NCI-H1105 (cell line): Measurements from ENCODE around the gene DOP1A.

Experiments
- DNase-seq: peaks from one replicate; lab custom pipeline; 2025; lab: John Stamatoyannopoulos, UW

DOP1A gene

GRCh38 chr6:83067448-83068439 is at the start of gene DOP1A:
DOP1A (plus strand) TSS chr6:83067671; CDS start chr6:83096978, 29,307 bp downstream.
- peak; percentile 96 for DNase-seq

- no peak for DNase-seq
Observed at GRCh38 chr6:83019741-83020140, 47.7 kb upstream of the DOP1A start.

GRCh38 chr6:83031689-83032088 is 35.8 kb upstream of the DOP1A start:
- DNase-seq: no peak

GRCh38 chr6:83038246-83038645 is 29.2 kb upstream of the DOP1A start:
- DNase-seq: no peak

GRCh38 chr6:83042467-83043053 is 24.9 kb upstream of the DOP1A start:
- DNase-seq: no peak

- no peak for DNase-seq
Observed at GRCh38 chr6:83044091-83044768, 23.2 kb upstream of the DOP1A start.

GRCh38 chr6:83047065-83047754 is 20.3 kb upstream of the DOP1A start:
- DNase-seq: no peak

- DNase-seq: peak; percentile 45
Observed at GRCh38 chr6:83051377-83052172, 15.9 kb upstream of the DOP1A start.

- no peak for DNase-seq
Observed at GRCh38 chr6:83053678-83054077, 13.8 kb upstream of the DOP1A start.

- no peak for DNase-seq
Observed at GRCh38 chr6:83055366-83055964, 12.0 kb upstream of the DOP1A start.

GRCh38 chr6:83057705-83058321 is 9.7 kb upstream of the DOP1A start:
- peak; percentile 58 for DNase-seq

GRCh38 chr6:83061190-83061589 is 6.3 kb upstream of the DOP1A start:
- DNase-seq: no peak

- DNase-seq: no peak
Observed at GRCh38 chr6:83062225-83062624, 5.2 kb upstream of the DOP1A start.

- peak; percentile 77 for DNase-seq
Observed at GRCh38 chr6:83065511-83066192, 1.8 kb upstream of the DOP1A start, which contains the start of gene UBE3D. UBE3D (minus strand) TSS chr6:83065841; CDS start chr6:83065718, 123 bp downstream.

- no peak for DNase-seq
Observed at GRCh38 chr6:83068616-83069015, 1.1 kb downstream of the DOP1A start.

- DNase-seq: no peak
Observed at GRCh38 chr6:83069633-83070032, 2.2 kb downstream of the DOP1A start.

- DNase-seq: no peak
Observed at GRCh38 chr6:83071023-83071422, 3.6 kb downstream of the DOP1A start.

GRCh38 chr6:83071707-83072106 is 4.2 kb downstream of the DOP1A start:
- no peak for DNase-seq

GRCh38 chr6:83072726-83073125 is 5.3 kb downstream of the DOP1A start:
- DNase-seq: no peak

- DNase-seq: no peak
Observed at GRCh38 chr6:83073615-83074014, 6.1 kb downstream of the DOP1A start.
